CD4-positive, alpha-beta T cell (primary cell): ENCODE data around the gene PPP6R3. TPM values are rescaled to one million over a fixed set of nuclear protein-coding genes. Genes with fewer than 3 reads are reported as not detected.

Experiments
- ATAC-seq: fragments of 200-7000 bp; cut with Tn5 transposase; one replicate; pipeline ENCODE4 v1.10.0; 2022; ENCODE audit warnings: mild to moderate bottlenecking; ENCODE audit not compliant: poor library complexity
- CTCF ChIA-PET: fragments of 350-600 bp; sonication (Branson Sonifier 250); formaldehyde crosslinking; loops from one replicate; lab custom pipeline; 2021; ENCODE audit warnings: antibody characterized with exemption, inconsistent platforms; lab: Charles Lee
- POLR2A ChIA-PET: fragments of 350-600 bp; sonication (Branson Sonifier 250); formaldehyde crosslinking; loops from one replicate; lab custom pipeline; 2021; ENCODE audit warnings: antibody characterized with exemption, inconsistent platforms; lab: Charles Lee
- DNase-seq, 14 experiments: peaks; one replicate each; pipeline ENCODE4 v3.0.0-alpha.2; 2013 to 2020; ENCODE audit warnings: mixed read lengths in 2 of 14
- H3K27ac ChIP-seq, 2 donors: one replicate each; pipeline versions ENCODE4 v1.5.1 to v1.7.0; 2013; ENCODE audit warnings: low read length in 2 of 2, low read depth in 1 of 2, mild to moderate bottlenecking in 1 of 2
- H3K27me3 ChIP-seq, 2 experiments: 1 replicate in 1 of 2; 2 replicates in 1 of 2; pipeline versions ENCODE4 v1.6.1 to v1.7.0; 2013; ENCODE audit warnings: low read length in 2 of 2, control low read depth in 1 of 2, mild to moderate bottlenecking in 1 of 2, moderate library complexity in 1 of 2; ENCODE audit not compliant: insufficient read depth in 2 of 2, control insufficient read depth in 1 of 2
- H3K36me3 ChIP-seq: one replicate; pipeline ENCODE4 v1.6.1; 2013; ENCODE audit warnings: low read length, control low read depth; ENCODE audit not compliant: insufficient read depth
- H3K4me1 ChIP-seq: one replicate; pipeline ENCODE4 v1.6.1; 2013; ENCODE audit warnings: low read length, control low read depth; ENCODE audit not compliant: insufficient read depth
- H3K4me3 ChIP-seq: one replicate; pipeline ENCODE4 v1.5.1; 2013; ENCODE audit warnings: mild to moderate bottlenecking, low read length, moderate library complexity
- H3K9me3 ChIP-seq, 2 experiments: 1 replicate in 1 of 2; 2 replicates in 1 of 2; pipeline versions ENCODE4 v1.6.1 to v1.7.0; 2013; ENCODE audit warnings: low read length in 2 of 2, mild to moderate bottlenecking in 2 of 2, control low read depth in 1 of 2, moderate library complexity in 1 of 2; ENCODE audit not compliant: control insufficient read depth in 1 of 2, insufficient read depth in 1 of 2
- H3K27ac Mint-ChIP-seq: one replicate; pipeline ENCODE4 v1.8.0; 2020; ENCODE audit warnings: mixed read lengths
- H3K27me3 Mint-ChIP-seq: one replicate; pipeline ENCODE4 v1.8.0; 2021; ENCODE audit warnings: mixed read lengths
- H3K36me3 Mint-ChIP-seq: one replicate; pipeline ENCODE4 v1.8.0; 2021; ENCODE audit warnings: low read depth, mixed read lengths
- H3K4me1 Mint-ChIP-seq: one replicate; pipeline ENCODE4 v1.8.0; 2021; ENCODE audit warnings: low read depth, mixed read lengths
- H3K4me3 Mint-ChIP-seq: one replicate; pipeline ENCODE4 v1.8.0; 2020; ENCODE audit warnings: mild to moderate bottlenecking, mixed read lengths
- H3K9me3 Mint-ChIP-seq: one replicate; pipeline ENCODE4 v1.8.0; 2020; ENCODE audit warnings: mixed read lengths
- intact Hi-C, 2 experiments: fragments of 100-400 bp; cut with DNase I in 1 of 2; cut with micrococcal nuclease in 1 of 2; formaldehyde crosslinking; loops; one replicate each; pipeline versions ENCODE4 v1.15.1 to v1.9.0; 2023 to 2025; cut with DNase I, micrococcal nuclease
- total RNA-seq, 174 experiments: library from RNA in 2 of 174; stranded (reverse) in 2 of 174; gene quantifications; one replicate each; pipeline ENCODE4 v1.2.3 and lab custom pipeline; 2021 to 2026
- TF ChIP-seq, protein P1 (sequence below): fragments of 200-600 bp; IDR thresholded peaks from one replicate; pipeline ENCODE4 v1.8.0; 2022; ENCODE audit warnings: antibody characterized with exemption, mild to moderate bottlenecking

The PPP6R3 gene
- total RNA-seq, 2 experiments from 2014 or later, result 108 to 109 TPM

GRCh38 chr11:68560216-68560615 is 99.7 kb downstream of the PPP6R3 start:
- intact Hi-C loops, result no loop called here
- Histone ChIP-seq H3K9me3 (no peaks in the 10 kb centered on the region), H3K36me3 (peaks cover 78% of the 10 kb centered on the region), H3K27me3 (no peaks in the 10 kb centered on the region), H3K27ac (no peak overlapping the region), H3K4me1 (no peaks in the 10 kb centered on the region), H3K4me3 (no peak overlapping the region)
- ATAC-seq (no peak), DNase-seq (no peak)
- Mint-ChIP-seq H3K4me1 (peaks cover 20% of the 10 kb centered on the region), H3K4me3 (no peak overlapping the region), H3K27me3 (no peaks in the 10 kb centered on the region), H3K9me3 (no peaks in the 10 kb centered on the region), H3K36me3 (peaks cover 94% of the 10 kb centered on the region), H3K27ac (no peak overlapping the region)
- ChIA-PET POLR2A (no interaction called here), CTCF (interaction anchor here (0.6 kb wide), 1 partner anchor 722 kb away, joined by 4 read pairs; no protein-coding TSS in a partner anchor)
- TF ChIP-seq, protein P1, sequence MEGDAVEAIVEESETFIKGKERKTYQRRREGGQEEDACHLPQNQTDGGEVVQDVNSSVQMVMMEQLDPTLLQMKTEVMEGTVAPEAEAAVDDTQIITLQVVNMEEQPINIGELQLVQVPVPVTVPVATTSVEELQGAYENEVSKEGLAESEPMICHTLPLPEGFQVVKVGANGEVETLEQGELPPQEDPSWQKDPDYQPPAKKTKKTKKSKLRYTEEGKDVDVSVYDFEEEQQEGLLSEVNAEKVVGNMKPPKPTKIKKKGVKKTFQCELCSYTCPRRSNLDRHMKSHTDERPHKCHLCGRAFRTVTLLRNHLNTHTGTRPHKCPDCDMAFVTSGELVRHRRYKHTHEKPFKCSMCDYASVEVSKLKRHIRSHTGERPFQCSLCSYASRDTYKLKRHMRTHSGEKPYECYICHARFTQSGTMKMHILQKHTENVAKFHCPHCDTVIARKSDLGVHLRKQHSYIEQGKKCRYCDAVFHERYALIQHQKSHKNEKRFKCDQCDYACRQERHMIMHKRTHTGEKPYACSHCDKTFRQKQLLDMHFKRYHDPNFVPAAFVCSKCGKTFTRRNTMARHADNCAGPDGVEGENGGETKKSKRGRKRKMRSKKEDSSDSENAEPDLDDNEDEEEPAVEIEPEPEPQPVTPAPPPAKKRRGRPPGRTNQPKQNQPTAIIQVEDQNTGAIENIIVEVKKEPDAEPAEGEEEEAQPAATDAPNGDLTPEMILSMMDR, result no peak

DNA sequence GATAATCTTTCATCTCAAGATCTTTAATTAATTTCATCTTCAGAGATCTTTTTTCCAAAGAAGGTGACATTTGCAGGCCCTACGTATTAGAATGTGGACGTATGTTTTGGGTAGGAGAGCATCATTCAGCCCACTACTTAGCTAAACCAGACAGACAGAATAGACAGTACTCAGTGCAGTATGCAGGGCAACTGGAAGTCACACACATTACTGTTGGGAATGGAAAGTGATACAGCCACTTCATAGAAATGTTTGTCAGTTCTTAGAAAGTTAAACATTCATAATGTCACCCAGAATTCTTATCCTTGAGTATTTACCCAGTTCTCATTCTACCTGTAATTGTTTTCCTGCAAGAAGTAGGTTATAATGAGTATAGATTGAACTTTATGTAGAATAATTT is 102.9 kb downstream of the PPP6R3 start:
- TF ChIP-seq, protein P1, result no peak
- H3K4me1 ChIP-seq, result no peaks in the 10 kb centered on the region
- no peak overlapping the region for H3K4me3 Mint-ChIP-seq
- ATAC-seq, result no peak
- POLR2A ChIA-PET, result no interaction called here
- H3K27me3 ChIP-seq, result no peaks in the 10 kb centered on the region
- peaks cover 98% of the 10 kb centered on the region for H3K36me3 Mint-ChIP-seq
- no peak overlapping the region for H3K4me3 ChIP-seq
- peaks cover 91% of the 10 kb centered on the region for H3K36me3 ChIP-seq
- H3K9me3 ChIP-seq, result no peaks in the 10 kb centered on the region
- no peaks in the 10 kb centered on the region for H3K9me3 Mint-ChIP-seq
- CTCF ChIA-PET, result interaction anchor here (1.6 kb wide), 1 partner anchor 13 kb away, joined by 4 read pairs; no protein-coding TSS in a partner anchor
- no peaks in the 10 kb centered on the region for H3K27me3 Mint-ChIP-seq
- peak overlapping the region; percentile 37 for H3K27ac Mint-ChIP-seq
- intact Hi-C loops, result no loop called here
- H3K27ac ChIP-seq, result no peak overlapping the region
- H3K4me1 Mint-ChIP-seq, result peaks cover 34% of the 10 kb centered on the region
- no peak for DNase-seq

DNA sequence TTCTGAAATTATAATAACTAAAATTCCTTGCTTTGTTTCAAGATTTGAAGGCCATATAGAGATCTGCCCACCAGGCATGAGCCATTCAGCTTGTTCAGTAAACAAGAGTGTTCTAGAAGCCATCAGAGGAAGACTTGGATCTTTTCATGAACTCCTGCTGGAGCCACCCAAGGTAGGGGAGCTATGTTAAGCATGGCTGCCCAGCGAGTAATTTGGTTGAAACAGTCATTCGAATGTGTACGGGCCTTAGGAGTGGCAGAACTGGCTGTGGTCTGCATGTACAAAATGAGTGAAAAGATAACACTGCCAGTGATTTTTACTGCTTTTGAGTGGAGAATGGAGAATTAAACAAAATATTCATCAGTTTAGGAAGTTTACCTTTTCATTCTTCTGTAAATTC is 103.7 kb downstream of the PPP6R3 start:
- TF ChIP-seq, protein P1, result no peak
- Histone ChIP-seq H3K27me3 (no peaks in the 10 kb centered on the region), H3K4me3 (no peak overlapping the region), H3K4me1 (no peaks in the 10 kb centered on the region), H3K27ac (no peak overlapping the region), H3K36me3 (peaks cover 88% of the 10 kb centered on the region), H3K9me3 (no peaks in the 10 kb centered on the region)
- H3K36me3 Mint-ChIP-seq, result peaks cover 98% of the 10 kb centered on the region
- ATAC-seq, result no peak
- intact Hi-C loops, result no loop called here
- no peak for DNase-seq
- POLR2A ChIA-PET, result no interaction called here
- no peaks in the 10 kb centered on the region for H3K9me3 Mint-ChIP-seq
- H3K27me3 Mint-ChIP-seq, result no peaks in the 10 kb centered on the region
- peaks cover 32% of the 10 kb centered on the region for H3K4me1 Mint-ChIP-seq
- CTCF ChIA-PET, result interaction anchor here (1.6 kb wide), 1 partner anchor 14 kb away, joined by 4 read pairs; no protein-coding TSS in a partner anchor
- H3K27ac Mint-ChIP-seq, result no peak overlapping the region
- H3K4me3 Mint-ChIP-seq, result no peak overlapping the region
